HL-60/S4 treated with phorbol 12-myristate 13-acetate at 8.2 ng/mL for 4 days and 3 days (cell line): ENCODE results near the gene PCSK4.
"Not testable (repeated sequence)": the region's sequence is repeated elsewhere in the genome, so short reads cannot be mapped to it uniquely, and the experiment has no call there.

Experiments
- in situ Hi-C: fragments of 300-500 bp; cut with MboI; formaldehyde crosslinking; loops from 2 replicates; pipeline ENCODE4 v1.15.0; 2022; ENCODE audit warnings: low sequenced_read_pairs

The PCSK4 gene

DNA sequence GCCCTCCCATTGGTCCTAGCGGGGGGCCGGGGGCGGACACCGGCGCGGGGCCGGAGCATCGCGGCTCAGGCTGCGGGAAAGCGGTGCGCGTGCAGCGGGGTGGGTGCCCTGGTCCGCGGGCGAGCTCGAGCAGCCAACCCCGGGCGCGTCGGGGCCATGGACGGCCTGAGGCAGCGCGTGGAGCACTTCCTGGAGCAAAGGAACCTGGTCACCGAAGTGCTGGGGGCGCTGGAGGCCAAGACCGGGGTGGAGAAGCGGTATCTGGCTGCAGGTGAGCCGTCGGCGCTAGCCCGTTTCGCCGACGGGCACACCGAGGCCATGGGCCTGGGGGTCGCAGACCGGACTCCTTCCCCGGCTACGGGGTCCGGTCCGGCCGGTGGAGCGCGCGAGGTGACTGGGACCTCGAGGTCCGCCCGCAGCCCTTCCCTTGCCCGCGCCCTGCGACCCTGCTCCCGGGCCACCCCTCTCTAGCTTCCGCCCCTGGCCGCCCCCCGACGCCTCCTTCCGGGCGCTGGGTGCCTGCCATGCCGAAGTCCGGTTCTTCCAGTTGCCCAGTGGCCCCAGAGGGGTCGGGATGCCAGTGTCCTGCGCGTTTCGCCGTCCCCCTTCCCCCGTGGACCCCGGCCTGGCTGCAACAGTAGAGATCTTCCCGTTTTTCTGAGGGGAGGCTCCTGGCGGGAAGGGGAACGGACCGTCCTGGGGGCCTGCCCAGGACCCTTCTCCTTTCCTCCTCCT lies 1.1 kb upstream of the PCSK4 start, which contains the start of gene REEP6:
Gene REEP6, plus strand, starts transcription at position 68 of the 735 bp plus-strand sequence. Its CDS starts 89 bp downstream, at position 157.
- in situ Hi-C loops, result no loop called here

- in situ Hi-C loops, result no loop called here
Observed at GRCh38 chr19:1489463-1490310, 463 bp downstream of the PCSK4 start.

DNA sequence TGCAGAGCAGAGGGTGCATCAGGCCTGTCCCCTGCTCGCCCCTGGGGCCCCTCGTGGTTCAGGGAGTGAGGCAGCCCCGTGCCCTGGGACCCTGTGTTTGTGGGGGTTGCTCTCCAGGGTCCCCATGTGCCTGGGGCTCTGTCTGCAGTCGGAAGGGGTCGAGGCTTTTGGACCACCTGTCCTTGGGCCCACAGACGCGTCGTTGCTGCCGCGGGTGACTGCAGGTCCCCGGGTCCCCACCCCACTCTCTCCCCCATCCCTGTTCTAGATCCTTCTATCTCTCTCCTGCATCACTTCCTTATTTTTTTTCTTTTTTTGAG lies 1.9 kb downstream of the PCSK4 start:
- in situ Hi-C loops, result no loop called here

GRCh38 chr19:1487576-1488281 lies 2.4 kb downstream of the PCSK4 start:
- in situ Hi-C loops, result no loop called here

- in situ Hi-C loops, result no loop called here
Observed at GRCh38 chr19:1486720-1487575, 3.2 kb downstream of the PCSK4 start.

GRCh38 chr19:1483979-1484428 lies 6.1 kb downstream of the PCSK4 start:
- in situ Hi-C loops, result no loop called here

- in situ Hi-C loops, result no loop called here
Observed at GRCh38 chr19:1483131-1483978, 6.8 kb downstream of the PCSK4 start.

GRCh38 chr19:1482361-1483130 lies 7.6 kb downstream of the PCSK4 start:
- in situ Hi-C loops, result no loop called here

DNA sequence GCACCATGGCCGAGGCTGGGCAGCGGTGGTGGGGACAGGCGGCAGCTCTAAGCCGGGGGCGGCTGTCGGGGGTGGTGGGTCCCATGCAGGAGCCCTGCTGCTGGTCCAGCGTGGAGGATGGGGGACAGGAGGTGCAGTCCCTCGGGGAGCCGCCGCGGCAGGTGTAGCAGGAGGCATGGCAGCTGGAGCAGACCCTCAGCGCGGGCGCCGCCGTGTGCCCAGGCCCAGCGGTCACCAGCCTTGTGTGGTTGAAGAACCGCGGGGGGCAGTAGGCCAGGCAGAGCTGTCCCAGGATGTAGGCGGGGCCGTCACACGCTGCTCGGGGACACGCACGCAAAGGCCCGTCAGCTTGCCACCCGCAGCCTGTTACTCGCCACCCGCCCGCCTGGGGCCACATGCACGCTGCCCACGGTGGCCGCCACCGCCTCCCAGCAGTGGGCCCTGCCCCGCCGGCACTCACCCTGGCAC lies 8.2 kb downstream of the PCSK4 start:
- in situ Hi-C loops, result no loop called here

- in situ Hi-C loops, result no loop called here
Observed at GRCh38 chr19:1481224-1481892, 8.8 kb downstream of the PCSK4 start.

DNA sequence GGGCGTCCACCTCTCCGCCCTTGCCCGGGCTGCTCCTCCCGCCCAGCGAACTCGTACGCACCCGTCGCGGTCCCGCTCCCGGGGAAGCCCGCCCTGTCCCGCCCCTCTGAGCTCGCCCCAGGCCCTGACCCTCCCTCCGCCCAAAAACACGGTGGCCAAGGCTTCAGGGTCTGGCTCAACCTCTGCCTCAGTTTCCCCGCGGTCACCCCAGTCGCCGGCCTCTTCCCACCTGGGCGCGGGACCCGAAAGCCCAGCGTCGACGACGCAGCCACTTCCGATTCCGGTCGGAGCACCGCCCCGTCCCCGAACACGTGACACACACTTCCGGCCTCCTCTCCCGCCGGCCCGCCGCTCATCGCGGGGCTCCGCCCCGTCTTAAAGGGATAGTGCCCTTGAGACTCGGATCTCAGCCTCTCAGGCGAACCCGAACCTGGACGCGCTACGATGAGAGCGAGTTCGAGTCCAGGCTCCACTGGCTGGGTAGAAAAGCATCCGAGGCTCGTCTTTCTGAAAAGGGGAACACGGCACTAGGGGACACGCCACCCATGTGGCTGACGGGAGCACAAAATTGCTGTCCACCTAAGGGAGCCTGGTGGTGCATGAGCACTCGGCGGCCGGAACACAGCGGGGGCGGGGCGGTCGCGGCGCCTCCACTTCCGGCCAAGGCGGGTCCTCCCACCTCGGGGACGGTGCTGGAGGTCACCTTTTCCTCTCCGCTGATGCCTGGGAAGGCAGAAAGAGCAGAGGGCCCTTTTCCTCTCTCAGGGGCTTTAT lies 11.0 kb downstream of the PCSK4 start, which contains the start of gene C19orf25:
Gene C19orf25, minus strand, starts transcription at position 282 of the 774 bp plus-strand sequence. CDS start 312 bp downstream, outside the sequence.
- in situ Hi-C loops, result no loop called here

DNA sequence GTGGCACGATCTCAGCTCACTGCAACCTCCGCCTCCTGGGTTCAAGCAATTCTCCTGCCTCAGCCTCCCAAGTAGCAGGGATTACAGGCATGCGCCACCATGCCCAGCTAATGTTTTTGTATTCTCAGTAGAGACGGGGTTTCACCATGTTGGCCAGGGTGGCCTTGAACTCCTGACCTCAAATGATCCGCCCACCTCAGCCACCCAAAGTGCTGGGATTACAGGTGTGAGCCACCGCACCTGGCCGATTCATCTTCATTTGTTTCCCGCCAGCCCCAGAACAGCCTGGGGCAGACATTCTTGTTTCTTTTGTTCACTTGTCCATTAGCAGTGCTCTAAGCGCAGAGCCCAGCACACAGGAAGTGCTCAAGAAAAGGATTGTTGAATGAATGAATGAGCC lies 13.1 kb downstream of the PCSK4 start:
- in situ Hi-C loops, result not testable (repeated sequence)

DNA sequence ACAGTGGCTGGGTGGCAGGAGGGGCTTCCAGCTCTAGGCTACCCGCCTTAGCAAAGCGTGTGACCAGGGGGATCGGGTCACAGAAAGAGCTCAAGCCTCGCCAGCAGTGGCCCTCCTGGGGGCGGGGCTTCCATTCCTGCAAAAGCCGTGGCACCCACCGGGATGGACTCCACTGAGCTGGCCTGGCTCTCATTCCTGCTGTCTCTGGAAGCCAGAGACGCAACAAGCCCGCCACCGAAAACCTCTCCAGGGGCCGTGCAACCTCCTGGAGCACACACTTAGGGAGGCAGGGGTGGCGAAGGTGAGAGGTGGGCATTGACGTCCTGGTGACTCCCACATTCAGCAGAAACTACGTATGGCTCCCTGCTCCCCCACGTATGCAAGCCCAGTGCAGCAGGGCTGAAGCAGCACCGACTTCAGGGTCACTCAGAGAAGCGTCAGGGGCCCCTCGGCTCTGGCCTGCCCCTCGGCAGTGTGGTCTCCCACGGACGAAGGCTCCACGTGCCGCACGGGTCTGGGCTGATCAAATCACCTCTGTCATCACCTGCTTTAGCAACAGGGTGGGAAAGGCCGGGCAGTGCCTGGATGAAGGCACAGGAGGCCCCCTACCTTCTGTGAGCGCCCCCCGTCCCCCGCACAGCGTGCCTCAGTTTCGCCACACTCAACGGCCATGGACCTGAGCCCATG lies 14.3 kb downstream of the PCSK4 start:
- in situ Hi-C loops, result no loop called here

DNA sequence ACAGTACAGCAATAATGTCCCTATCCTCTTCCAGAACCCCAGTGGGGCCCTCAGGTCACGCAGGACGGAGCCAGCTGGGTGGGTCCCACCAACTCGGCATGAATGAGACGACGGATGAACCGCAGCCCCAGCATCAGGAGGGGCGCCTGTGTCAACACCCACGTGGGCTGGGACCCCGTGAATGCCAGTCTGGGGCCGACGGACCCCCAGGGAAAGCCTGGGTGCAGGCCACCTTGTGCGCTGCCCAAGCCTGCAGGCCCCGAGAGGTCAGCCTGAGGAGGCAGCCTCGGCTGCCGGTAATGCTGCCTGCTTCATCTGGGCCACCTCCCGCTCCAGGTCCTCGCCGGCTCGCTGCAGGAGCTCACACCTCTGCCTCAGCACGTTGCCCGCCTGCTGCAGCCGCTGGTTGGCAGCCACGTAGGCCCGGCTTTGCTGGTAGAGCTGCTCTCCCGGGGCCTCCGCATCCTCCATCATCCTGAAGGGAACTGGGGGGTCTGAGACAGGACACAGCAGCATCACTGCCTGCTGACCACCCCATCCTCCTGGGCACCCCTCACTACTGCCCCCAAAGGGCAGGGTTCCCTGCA lies 15.3 kb downstream of the PCSK4 start:
- in situ Hi-C loops, result no loop called here

DNA sequence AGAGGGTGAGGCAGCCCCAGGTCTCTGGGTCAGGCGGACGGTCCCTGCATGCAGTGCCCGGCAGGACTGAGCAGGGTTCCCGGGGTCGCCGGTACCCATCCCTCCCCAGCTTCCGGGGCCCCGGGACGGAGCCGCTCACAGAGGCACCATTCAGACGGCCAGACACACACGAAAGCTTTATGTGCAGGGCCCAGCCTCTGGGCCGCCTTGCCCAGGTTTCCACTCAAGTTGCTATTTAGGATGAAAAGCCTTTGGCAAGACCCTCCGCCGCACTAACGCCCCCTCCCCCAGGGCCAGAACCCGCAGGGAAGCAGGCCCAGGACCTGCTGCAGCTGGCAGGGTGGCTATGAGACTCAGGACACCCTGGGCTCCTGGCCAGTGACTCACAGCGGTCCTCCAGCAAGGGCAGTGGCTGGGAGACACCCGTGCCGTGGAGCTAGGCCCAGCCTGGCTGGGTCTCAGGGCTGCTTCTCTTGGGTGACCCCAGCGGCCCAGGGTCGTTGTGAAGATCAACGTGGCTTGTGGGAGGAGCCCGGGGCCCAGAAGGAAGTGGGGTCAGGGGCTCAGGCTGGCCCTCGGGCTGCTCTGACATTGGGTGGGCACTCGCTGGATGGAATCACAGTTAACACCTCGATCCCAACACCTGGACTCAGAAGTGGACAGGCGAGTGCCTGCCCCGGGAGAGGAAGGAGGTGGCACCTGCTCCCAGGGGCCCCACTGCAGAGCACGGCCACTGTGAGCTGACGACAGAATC lies 16.0 kb downstream of the PCSK4 start:
- in situ Hi-C loops, result no loop called here
